Measurements from ENCODE around the gene GPRASP3. TPM values are rescaled to one million over a fixed set of nuclear protein-coding genes. Genes with fewer than 3 reads are reported as not detected.

Gene GPRASP3
- total and polyA plus RNA-seq, 2 donors (not counting 3 experiments of a cell fraction or from before 2014, with no cell fraction given), result 4.0 to 7.2 TPM

- dilution Hi-C loops (cut with MboI; ENCODE audit: extremely low pct_ligation_motif_present, low sequenced_read_pairs) (no loop called here), intact Hi-C loops (cut with micrococcal nuclease) (no loop called here)
- Histone ChIP-seq H3K36me3 (ENCODE audit: control insufficient read depth in 2 of 2, extremely low read depth in 1 of 2, insufficient read depth in 2 of 2, low read length in 2 of 2) (no peaks in the 10 kb centered on the region), H3K4me2 (ENCODE audit: insufficient read depth, low read length) (no peak overlapping the region), H4K20me1 (replicated peaks; ENCODE audit: control insufficient read depth, extremely low read depth, insufficient read depth, low read length) (no peaks in the 10 kb centered on the region), H3K27ac (ENCODE audit: insufficient read depth, low read depth, low read length) (no peak overlapping the region), H3K9me3 (replicated peaks; ENCODE audit: control insufficient read depth, insufficient read depth, low read length) (no peaks in the 10 kb centered on the region), H3K9me1 (replicated peaks; ENCODE audit: control insufficient read depth, extremely low read depth, insufficient read depth, low read length) (no peaks in the 10 kb centered on the region), H3K79me2 (ENCODE audit: control insufficient read depth, insufficient read depth, low read length) (no peaks in the 10 kb centered on the region), H3K4me1 (ENCODE audit: control insufficient read depth, extremely low read depth, insufficient read depth, low read length) (no peaks in the 10 kb centered on the region), H3K9ac (replicated peaks; ENCODE audit: extremely low read depth, insufficient read depth, low read length) (no peak overlapping the region), H3K27me3 (ENCODE audit: control insufficient read depth in 2 of 2, insufficient read depth in 2 of 2, low read length in 2 of 2) (no peaks in the 10 kb centered on the region), H3K4me3 (replicated peaks in 1 of 3; ENCODE audit: insufficient read depth in 1 of 3, low read depth in 1 of 3, low read length in 3 of 3) (no peak overlapping the region), H2AFZ (ENCODE audit: low read depth, low read length) (no peak overlapping the region)
- DNase-seq (ENCODE audit: low read depth, low spot score) (no peak), FAIRE-seq (no peak)
- no TSS peak for BruUV-seq (replicated peaks)
- ChIA-PET POLR2A (no interaction called here), CTCF (no interaction called here)
- TF ChIP-seq GATA2 (IDR thresholded peaks at IDR 0.05; ENCODE audit: insufficient read depth, insufficient read length, low read depth, low read length) (no peak), MYC (IDR thresholded peaks at IDR 0.05; ENCODE audit: low read depth, low read length) (no peak), MAX (IDR thresholded peaks at IDR 0.05; ENCODE audit: insufficient read depth, insufficient read length) (no peak), POLR2A (IDR thresholded peaks at IDR 0.05; ENCODE audit: low read depth, low read length) (no peak), CTCF (IDR thresholded peaks at IDR 0.05; ENCODE audit: extremely low read depth in 1 of 2, insufficient read depth in 1 of 2, low read depth in 1 of 2, low read length in 2 of 2) (no peak)
Observed at GRCh38 chrX:102684772-102685520, 35.6 kb upstream of the GPRASP3 start.

- ChIA-PET CTCF (interaction anchor here (0.9 kb wide), 1 partner anchor 141 kb away, joined by 3 read pairs; no protein-coding TSS in a partner anchor), POLR2A (no interaction called here)
- Histone ChIP-seq H3K79me2 (ENCODE audit: control insufficient read depth, insufficient read depth, low read length) (no peaks in the 10 kb centered on the region), H3K9me1 (replicated peaks; ENCODE audit: control insufficient read depth, extremely low read depth, insufficient read depth, low read length) (no peaks in the 10 kb centered on the region), H3K4me1 (ENCODE audit: control insufficient read depth, extremely low read depth, insufficient read depth, low read length) (no peaks in the 10 kb centered on the region), H4K20me1 (replicated peaks; ENCODE audit: control insufficient read depth, extremely low read depth, insufficient read depth, low read length) (no peaks in the 10 kb centered on the region), H3K27ac (ENCODE audit: insufficient read depth, low read depth, low read length) (no peak overlapping the region), H3K9ac (replicated peaks; ENCODE audit: extremely low read depth, insufficient read depth, low read length) (no peak overlapping the region), H3K27me3 (ENCODE audit: control insufficient read depth in 2 of 2, insufficient read depth in 2 of 2, low read length in 2 of 2) (no peaks in the 10 kb centered on the region), H3K4me2 (ENCODE audit: insufficient read depth, low read length) (no peak overlapping the region), H3K36me3 (ENCODE audit: control insufficient read depth in 2 of 2, extremely low read depth in 1 of 2, insufficient read depth in 2 of 2, low read length in 2 of 2) (no peaks in the 10 kb centered on the region), H2AFZ (ENCODE audit: low read depth, low read length) (no peak overlapping the region), H3K4me3 (replicated peaks in 1 of 3; ENCODE audit: insufficient read depth in 1 of 3, low read depth in 1 of 3, low read length in 3 of 3) (no peak overlapping the region), H3K9me3 (replicated peaks; ENCODE audit: control insufficient read depth, insufficient read depth, low read length) (no peaks in the 10 kb centered on the region)
- FAIRE-seq, result no peak
- dilution Hi-C loops (cut with MboI; ENCODE audit: extremely low pct_ligation_motif_present, low sequenced_read_pairs), result no loop called here
- BruUV-seq (replicated peaks), result no TSS peak
- TF ChIP-seq FOS (IDR thresholded peaks at IDR 0.05; ENCODE audit: borderline replicate concordance, insufficient read depth, low read length), result no peak
- no peak for TF ChIP-seq POLR2A (IDR thresholded peaks at IDR 0.05; ENCODE audit: low read depth, low read length)
- TF ChIP-seq MYC (IDR thresholded peaks at IDR 0.05; ENCODE audit: low read depth, low read length), result no peak
- TF ChIP-seq CTCF (IDR thresholded peaks at IDR 0.05; ENCODE audit: extremely low read depth in 1 of 2, insufficient read depth in 1 of 2, low read depth in 1 of 2, low read length in 2 of 2), result no peak
- TF ChIP-seq POLR2AphosphoS5 (IDR thresholded peaks at IDR 0.05; ENCODE audit: insufficient read depth, low read depth, low read length), result no peak
- TF ChIP-seq MAX (IDR thresholded peaks at IDR 0.05; ENCODE audit: insufficient read depth, insufficient read length), result no peak
- TF ChIP-seq JUN (IDR thresholded peaks at IDR 0.05; ENCODE audit: borderline replicate concordance, insufficient read depth, insufficient read length, low read depth), result no peak
- no peak for TF ChIP-seq GATA2 (IDR thresholded peaks at IDR 0.05; ENCODE audit: insufficient read depth, insufficient read length, low read depth, low read length)
- TF ChIP-seq EZH2 (IDR thresholded peaks at IDR 0.05; ENCODE audit: borderline replicate concordance, low read depth, low read length, severe bottlenecking), result no peak
- no peak for DNase-seq (ENCODE audit: low read depth, low spot score)
- intact Hi-C loops (cut with micrococcal nuclease), result no loop called here
Observed at GRCh38 chrX:102694749-102695148, 25.8 kb upstream of the GPRASP3 start.
